H1 (cell line): Measurements from ENCODE around the gene OR2Y1. TPM values are rescaled to one million over a fixed set of nuclear protein-coding genes. Genes with fewer than 3 reads are reported as not detected.

Source experiments
- CTCF ChIA-PET: fragments of 300-600 bp; sonication (Branson Sonifier 250); formaldehyde crosslinking; loops from one replicate; lab custom pipeline; 2021; ENCODE audit not compliant: partially characterized antibody; lab: Charles Lee
- POLR2A ChIA-PET: fragments of 300-600 bp; sonication (Branson Sonifier 250); formaldehyde crosslinking; loops from one replicate; lab custom pipeline; 2021; ENCODE audit warnings: inconsistent platforms; ENCODE audit not compliant: partially characterized antibody; lab: Charles Lee
- DNase-seq, 2 experiments: peaks; one replicate each; pipeline versions ENCODE4 v3.0.0 to v3.0.0-alpha.2; 2010 to 2022; ENCODE audit warnings: low spot score in 2 of 2, low read depth in 1 of 2, mixed read lengths in 1 of 2
- FAIRE-seq: peaks from 2 replicates; lab custom pipeline; 2011; peaks lifted over from hg19 to GRCh38; lab: Jason Lieb, UNC
- H2AFZ ChIP-seq: 2 replicates; pipeline ENCODE4 v1.8.1; 2012; ENCODE audit warnings: low read length, inconsistent platforms
- H2AK5ac ChIP-seq: 2 replicates; pipeline ENCODE4 v1.6.1; 2013; ENCODE audit warnings: low read depth, low read length
- H2BK120ac ChIP-seq: replicated peaks from 2 replicates; pipeline ENCODE3; 2013; ENCODE audit warnings: low read depth, low read length, inconsistent platforms
- H2BK12ac ChIP-seq: 2 replicates; pipeline ENCODE4 v1.6.1; 2013; ENCODE audit warnings: low read depth, low read length
- H2BK15ac ChIP-seq: 2 replicates; pipeline ENCODE4 v1.6.1; 2013; ENCODE audit warnings: low read length
- H2BK20ac ChIP-seq: 2 replicates; pipeline ENCODE4 v1.6.1; 2013; ENCODE audit warnings: low read length
- H2BK5ac ChIP-seq: 2 replicates; pipeline ENCODE4 v1.6.1; 2013; ENCODE audit warnings: low read depth, low read length
- H3K14ac ChIP-seq: 2 replicates; pipeline ENCODE4 v1.6.1; 2013; ENCODE audit warnings: inconsistent platforms; ENCODE audit not compliant: insufficient read length
- H3K18ac ChIP-seq: 2 replicates; pipeline ENCODE4 v1.6.1; 2013; ENCODE audit warnings: low read length; ENCODE audit errors: extremely low read depth
- H3K23ac ChIP-seq: 2 replicates; pipeline ENCODE4 v1.6.1; 2013; ENCODE audit warnings: inconsistent platforms; ENCODE audit not compliant: insufficient read length
- H3K23me2 ChIP-seq: 2 replicates; pipeline ENCODE4 v1.6.1; 2013; ENCODE audit warnings: low read depth, low read length
- H3K27ac ChIP-seq: 2 replicates; pipeline ENCODE4 v1.6.1; 2011; ENCODE audit warnings: low read depth, low read length, inconsistent platforms
- H3K27me3 ChIP-seq, 4 experiments: replicated peaks in 1 of 4; 1 replicate in 1 of 4; 2 replicates in 3 of 4; pipeline versions ENCODE4 v1.6.1 to v1.8.1; 2011 to 2013; ENCODE audit warnings: low read length in 3 of 4, mild to moderate bottlenecking in 3 of 4, inconsistent platforms in 2 of 4, mixed read lengths in 2 of 4, moderate library complexity in 1 of 4; ENCODE audit not compliant: control insufficient read depth in 3 of 4, insufficient read depth in 3 of 4; ENCODE audit errors: extremely low read depth in 1 of 4
- H3K36me3 ChIP-seq, 4 experiments: 2 replicates each; pipeline versions ENCODE4 v1.6.1 to v1.8.1; 2011 to 2013; ENCODE audit warnings: mild to moderate bottlenecking in 4 of 4, low read length in 3 of 4, moderate library complexity in 2 of 4, control low read depth in 1 of 4, inconsistent platforms in 1 of 4; ENCODE audit not compliant: insufficient read depth in 4 of 4, control insufficient read depth in 2 of 4
- H3K4ac ChIP-seq: replicated peaks from 2 replicates; pipeline ENCODE3; 2013; ENCODE audit warnings: low read length, low read depth, mixed read lengths, inconsistent platforms; ENCODE audit not compliant: insufficient read length
- H3K4me1 ChIP-seq, 4 experiments: replicated peaks in 1 of 4; 1 replicate in 1 of 4; 2 replicates in 3 of 4; pipeline versions ENCODE4 v1.6.1 to v1.8.1; 2011 to 2013; ENCODE audit warnings: low read length in 3 of 4, inconsistent platforms in 2 of 4, mixed read lengths in 1 of 4; ENCODE audit not compliant: insufficient read depth in 4 of 4, control insufficient read depth in 3 of 4
- H3K4me2 ChIP-seq, 2 experiments: 2 replicates each; pipeline versions ENCODE4 v1.6.1 to v1.8.1; 2011 to 2013; ENCODE audit warnings: low read depth in 2 of 2, low read length in 2 of 2, control low read depth in 1 of 2, inconsistent platforms in 1 of 2, mild to moderate bottlenecking in 1 of 2; ENCODE audit not compliant: insufficient read depth in 1 of 2
- H3K4me3 ChIP-seq, 4 experiments: fragments of 200-600, 300-600 bp in 1 of 4; sonication (generic), shearing (Covaris generic), sonication (Bioruptor Twin) in 1 of 4; 2 replicates each; pipeline versions ENCODE4 v1.5.1 to v1.8.1; 2011 to 2016; ENCODE audit warnings: low read length in 4 of 4, low read depth in 3 of 4, control low read depth in 2 of 4, inconsistent platforms in 2 of 4, mild to moderate bottlenecking in 2 of 4, mixed read lengths in 1 of 4, moderate library complexity in 1 of 4; ENCODE audit not compliant: insufficient read depth in 2 of 4; ENCODE audit errors: extremely low read depth in 1 of 4
- H3K56ac ChIP-seq: replicated peaks from 2 replicates; pipeline ENCODE3; 2013; ENCODE audit warnings: low read depth, mild to moderate bottlenecking, mixed read lengths, low read length, inconsistent platforms; ENCODE audit not compliant: insufficient read length
- H3K79me1 ChIP-seq: 2 replicates; pipeline ENCODE4 v1.6.1; 2013; ENCODE audit warnings: low read depth, low read length, control low read depth
- H3K79me2 ChIP-seq, 2 experiments: 2 replicates each; pipeline versions ENCODE4 v1.6.1 to v1.8.1; 2012 to 2013; ENCODE audit warnings: low read length in 2 of 2, mild to moderate bottlenecking in 2 of 2, inconsistent platforms in 1 of 2; ENCODE audit not compliant: insufficient read depth in 2 of 2, control insufficient read depth in 1 of 2
- H3K9ac ChIP-seq, 4 experiments: replicated peaks in 1 of 4; 1 replicate in 1 of 4; 2 replicates in 3 of 4; pipeline versions ENCODE4 v1.6.1 to v1.8.1; 2011 to 2013; ENCODE audit warnings: low read depth in 3 of 4, low read length in 3 of 4, control low read depth in 2 of 4, mild to moderate bottlenecking in 2 of 4, moderate library complexity in 2 of 4, inconsistent platforms in 1 of 4; ENCODE audit errors: extremely low read depth in 1 of 4
- H3K9me3 ChIP-seq, 2 experiments: 2 replicates each; pipeline versions ENCODE4 v1.6.1 to v1.8.1; 2012 to 2013; ENCODE audit warnings: mild to moderate bottlenecking in 2 of 2, moderate library complexity in 2 of 2, control low read depth in 1 of 2, inconsistent platforms in 1 of 2, low read depth in 1 of 2, low read length in 1 of 2, mixed read lengths in 1 of 2; ENCODE audit not compliant: insufficient read depth in 2 of 2
- H4K20me1 ChIP-seq, 2 experiments: replicated peaks in 1 of 2; 2 replicates each; pipeline versions ENCODE3 to v1.8.1; 2011 to 2013; ENCODE audit warnings: inconsistent platforms in 2 of 2, low read length in 2 of 2, mild to moderate bottlenecking in 1 of 2; ENCODE audit not compliant: insufficient read depth in 2 of 2, control insufficient read depth in 1 of 2
- H4K5ac ChIP-seq: 2 replicates; pipeline ENCODE4 v1.6.1; 2013; ENCODE audit warnings: low read length, low read depth, mixed read lengths, inconsistent platforms; ENCODE audit not compliant: insufficient read length
- H4K8ac ChIP-seq: 2 replicates; pipeline ENCODE4 v1.8.0; 2013; ENCODE audit warnings: mild to moderate bottlenecking, moderate library complexity, low read length, inconsistent platforms; ENCODE audit not compliant: insufficient read depth; ENCODE audit errors: extremely low read depth
- H4K91ac ChIP-seq: replicated peaks from 2 replicates; pipeline ENCODE3; 2013; ENCODE audit warnings: low read length, mixed read lengths, inconsistent platforms; ENCODE audit not compliant: insufficient read length
- EZH2 ChIP-seq: fragments of 200-600 bp; sonication (generic); IDR thresholded peaks from 2 replicates; pipeline ENCODE4 v1.7.1; 2012; ENCODE audit warnings: low read depth, mild to moderate bottlenecking, moderate library complexity, low read length, inconsistent platforms; ENCODE audit not compliant: severe bottlenecking
- JUND ChIP-seq: IDR thresholded peaks from 2 replicates; pipeline ENCODE4 v1.6.1; 2011; ENCODE audit warnings: mild to moderate bottlenecking, improper control_type of control experiment, low read length
- POLR2A ChIP-seq, 2 experiments: IDR thresholded peaks; 1 replicate in 1 of 2; 2 replicates in 1 of 2; pipeline ENCODE4 v1.6.1; 2011; ENCODE audit warnings: low read depth in 2 of 2, low read length in 2 of 2, mild to moderate bottlenecking in 2 of 2; ENCODE audit errors: control extremely low read depth in 1 of 2
- POU5F1 ChIP-seq: IDR thresholded peaks from 2 replicates; pipeline ENCODE4 v1.6.1; 2011; ENCODE audit warnings: low read depth, mild to moderate bottlenecking, low read length, moderate library complexity
- TAF7 ChIP-seq: optimal IDR thresholded peaks from 2 replicates; pipeline ENCODE3; 2011; ENCODE audit warnings: low read depth, mild to moderate bottlenecking, inconsistent platforms, low read length, moderate library complexity, borderline replicate concordance
- WGBS, 2 experiments: shearing (Covaris generic) in 1 of 2; methylation state at CpG; one replicate each; pipeline versions ENCODE4 v1.1.6 to v1.1.7; 2013 to 2015; ENCODE audit warnings: low lambda C conversion rate in 2 of 2, mixed read lengths in 2 of 2, inconsistent platforms in 1 of 2, low coverage in 1 of 2, missing lambda C conversion rate in 1 of 2; ENCODE audit not compliant: insufficient replicate concordance in 2 of 2, insufficient coverage in 1 of 2, insufficient read length in 1 of 2; ENCODE audit errors: extremely low coverage in 1 of 2, missing lambda C conversion rate in 1 of 2; 5-methylcytosine and 5-hydroxymethylcytosine counted together
- polyA plus RNA-seq, 7 experiments: library from polyadenylated mRNA; depleted of rRNA in 3 of 7; stranded (reverse) in 5 of 7; unstranded in 2 of 7; fragments of >200 nt in 5 of 7; fragments of 200-250 nt in 2 of 7; gene quantifications; 1 replicate in 5 of 7; 2 replicates in 1 of 7; 4 replicates in 1 of 7; pipeline versions ENCODE4 v1.2.1 to v1.2.3, GENCODE V29; 2011 to 2013; ENCODE audit warnings: missing spikeins in 2 of 7, mixed read lengths in 2 of 7
- total RNA-seq: library from RNA; stranded (reverse); fragmentation: NEBNext Ultra II Directional; extraction: Animal tissue kit (Norgen Biotek cat#: 25700); gene quantifications from 2 replicates; pipeline ENCODE4 v1.2.1, GENCODE V29; 2021
- TF ChIP-seq, protein P1 (sequence below): IDR thresholded peaks from 2 replicates; pipeline ENCODE4 v1.6.1; 2011; ENCODE audit warnings: low read length, improper control_type of control experiment
- TF ChIP-seq, protein P2 (sequence below): IDR thresholded peaks from 2 replicates; pipeline ENCODE4 v1.6.1; 2012; ENCODE audit warnings: low read length, inconsistent platforms
- TF ChIP-seq, protein P3 (sequence below), 3 experiments: IDR thresholded peaks; 1 replicate in 2 of 3; 2 replicates in 1 of 3; pipeline versions ENCODE4 v1.5.1 to v1.6.1; 2011; ENCODE audit warnings: low read length in 3 of 3, mild to moderate bottlenecking in 3 of 3, inconsistent platforms in 2 of 3, low read depth in 1 of 3, moderate library complexity in 1 of 3; ENCODE audit not compliant: insufficient read depth in 1 of 3; ENCODE audit errors: control extremely low read depth in 1 of 3

OR2Y1 gene
- total and polyA plus RNA-seq, 2 of the 8 experiments (the other 6 are each of a cell fraction or from before 2014, with no cell fraction given): not detected

DNA sequence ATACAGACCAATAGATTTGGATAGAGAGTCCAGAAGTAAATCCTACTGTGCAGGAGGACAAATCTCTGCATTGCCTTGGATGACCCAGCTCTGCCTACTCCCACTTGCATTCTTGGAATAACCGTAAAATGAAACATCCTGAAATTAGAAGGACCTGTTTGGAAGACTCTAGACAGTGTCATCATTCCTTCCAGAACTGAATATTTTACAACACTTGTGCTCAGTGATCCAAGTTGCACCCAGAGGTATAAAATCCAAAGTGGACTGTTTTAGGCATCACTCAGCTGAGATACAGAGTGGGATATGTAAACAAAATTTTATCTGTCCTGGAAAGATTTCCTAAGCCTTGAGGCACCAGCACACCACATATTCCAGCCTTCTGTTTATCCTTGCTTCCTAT is 43.7 kb downstream of the OR2Y1 start:
- Histone ChIP-seq H3K27me3 (no peaks in the 10 kb centered on the region), H3K23me2 (no peaks in the 10 kb centered on the region), H3K9me3 (no peaks in the 10 kb centered on the region), H3K14ac (no peak overlapping the region), H3K79me2 (no peaks in the 10 kb centered on the region), H3K36me3 (no peaks in the 10 kb centered on the region), H4K5ac (no peak overlapping the region), H3K18ac (no peak overlapping the region), H3K27ac (no peak overlapping the region), H4K8ac (no peak overlapping the region), H3K4me3 (no peak overlapping the region), H2BK20ac (no peak overlapping the region), H3K4me2 (no peak overlapping the region), H4K91ac (no peak overlapping the region), H3K56ac (no peak overlapping the region), H2BK120ac (no peak overlapping the region), H3K79me1 (no peaks in the 10 kb centered on the region), H3K23ac (no peak overlapping the region), H4K20me1 (no peaks in the 10 kb centered on the region), H2BK12ac (no peak overlapping the region), H3K9ac (no peak overlapping the region), H2BK5ac (no peak overlapping the region), H2AK5ac (no peak overlapping the region), H3K4me1 (no peaks in the 10 kb centered on the region), H2BK15ac (no peak overlapping the region), H3K4ac (no peak overlapping the region), H2AFZ (no peak overlapping the region)
- TF ChIP-seq, protein P1, sequence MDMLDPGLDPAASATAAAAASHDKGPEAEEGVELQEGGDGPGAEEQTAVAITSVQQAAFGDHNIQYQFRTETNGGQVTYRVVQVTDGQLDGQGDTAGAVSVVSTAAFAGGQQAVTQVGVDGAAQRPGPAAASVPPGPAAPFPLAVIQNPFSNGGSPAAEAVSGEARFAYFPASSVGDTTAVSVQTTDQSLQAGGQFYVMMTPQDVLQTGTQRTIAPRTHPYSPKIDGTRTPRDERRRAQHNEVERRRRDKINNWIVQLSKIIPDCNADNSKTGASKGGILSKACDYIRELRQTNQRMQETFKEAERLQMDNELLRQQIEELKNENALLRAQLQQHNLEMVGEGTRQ: no peak
- TF ChIP-seq TAF7: no peak
- no peak for TF ChIP-seq EZH2
- TF ChIP-seq, protein P2, sequence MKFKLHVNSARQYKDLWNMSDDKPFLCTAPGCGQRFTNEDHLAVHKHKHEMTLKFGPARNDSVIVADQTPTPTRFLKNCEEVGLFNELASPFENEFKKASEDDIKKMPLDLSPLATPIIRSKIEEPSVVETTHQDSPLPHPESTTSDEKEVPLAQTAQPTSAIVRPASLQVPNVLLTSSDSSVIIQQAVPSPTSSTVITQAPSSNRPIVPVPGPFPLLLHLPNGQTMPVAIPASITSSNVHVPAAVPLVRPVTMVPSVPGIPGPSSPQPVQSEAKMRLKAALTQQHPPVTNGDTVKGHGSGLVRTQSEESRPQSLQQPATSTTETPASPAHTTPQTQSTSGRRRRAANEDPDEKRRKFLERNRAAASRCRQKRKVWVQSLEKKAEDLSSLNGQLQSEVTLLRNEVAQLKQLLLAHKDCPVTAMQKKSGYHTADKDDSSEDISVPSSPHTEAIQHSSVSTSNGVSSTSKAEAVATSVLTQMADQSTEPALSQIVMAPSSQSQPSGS: no peak
- TF ChIP-seq POU5F1: no peak
- TF ChIP-seq, protein P3, sequence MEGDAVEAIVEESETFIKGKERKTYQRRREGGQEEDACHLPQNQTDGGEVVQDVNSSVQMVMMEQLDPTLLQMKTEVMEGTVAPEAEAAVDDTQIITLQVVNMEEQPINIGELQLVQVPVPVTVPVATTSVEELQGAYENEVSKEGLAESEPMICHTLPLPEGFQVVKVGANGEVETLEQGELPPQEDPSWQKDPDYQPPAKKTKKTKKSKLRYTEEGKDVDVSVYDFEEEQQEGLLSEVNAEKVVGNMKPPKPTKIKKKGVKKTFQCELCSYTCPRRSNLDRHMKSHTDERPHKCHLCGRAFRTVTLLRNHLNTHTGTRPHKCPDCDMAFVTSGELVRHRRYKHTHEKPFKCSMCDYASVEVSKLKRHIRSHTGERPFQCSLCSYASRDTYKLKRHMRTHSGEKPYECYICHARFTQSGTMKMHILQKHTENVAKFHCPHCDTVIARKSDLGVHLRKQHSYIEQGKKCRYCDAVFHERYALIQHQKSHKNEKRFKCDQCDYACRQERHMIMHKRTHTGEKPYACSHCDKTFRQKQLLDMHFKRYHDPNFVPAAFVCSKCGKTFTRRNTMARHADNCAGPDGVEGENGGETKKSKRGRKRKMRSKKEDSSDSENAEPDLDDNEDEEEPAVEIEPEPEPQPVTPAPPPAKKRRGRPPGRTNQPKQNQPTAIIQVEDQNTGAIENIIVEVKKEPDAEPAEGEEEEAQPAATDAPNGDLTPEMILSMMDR (IDR thresholded peaks at IDR 0.05; ENCODE audit: control extremely low read depth in 1 of 3, insufficient read depth in 1 of 3, low read depth in 1 of 3, low read length in 3 of 3): no peak
- TF ChIP-seq POLR2A (IDR thresholded peaks at IDR 0.05; ENCODE audit: control extremely low read depth in 1 of 2, low read depth in 2 of 2, low read length in 2 of 2): no peak
- no peak for TF ChIP-seq JUND
- ChIA-PET CTCF (no interaction called here), POLR2A (no interaction called here)
- FAIRE-seq (no peak), DNase-seq (no peak)
- WGBS, 2 experiments: 100% methylated on average over 1 of the region's 1 CpG; no CpG with 5 or more reads in 1 of the 2 experiments
